ENCODE results near the gene ELK4. TPM values are rescaled to one million over a fixed set of nuclear protein-coding genes. Genes with fewer than 3 reads are reported as not detected.

ELK4 gene
- total and polyA plus RNA-seq, 2 experiments from 2014 or later: 5.1 to 19.7 TPM

DNA sequence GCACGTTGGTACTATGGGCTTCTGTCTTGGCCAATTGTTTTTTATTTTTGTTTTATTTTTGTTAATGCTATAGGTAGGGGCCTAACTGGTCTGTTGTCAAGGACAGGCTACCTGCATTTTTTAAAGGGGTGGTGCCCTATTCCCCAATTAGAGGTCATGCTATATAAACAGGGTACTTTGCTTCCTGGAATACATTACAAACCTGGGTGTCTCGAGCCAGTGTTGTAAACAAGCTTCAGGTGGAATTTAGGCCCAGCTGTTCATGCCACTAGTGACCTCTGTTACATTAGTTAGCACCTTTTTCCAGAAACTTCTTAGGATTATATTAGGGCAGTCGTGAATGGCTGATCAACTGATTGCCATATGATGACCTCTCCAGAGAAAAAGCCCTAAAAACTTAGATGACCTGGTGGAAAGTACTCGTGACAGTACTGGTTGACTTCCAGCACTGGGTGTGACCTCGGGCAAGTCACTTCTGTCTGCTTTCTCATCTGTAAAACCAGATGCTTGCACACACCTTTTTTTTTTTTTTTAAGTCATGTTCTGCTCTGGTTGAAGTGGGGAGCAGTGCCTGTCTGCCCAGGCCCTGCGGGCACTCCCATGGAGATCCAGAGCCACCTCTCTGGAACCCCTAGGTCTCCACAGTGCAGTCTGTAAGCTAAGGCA, 46.5 kb downstream of the ELK4 start:
- DNase-seq (ENCODE audit: low spot score): no peak
- no peaks in the 10 kb centered on the region for H3K4me1 ChIP-seq (ENCODE audit: insufficient read depth)
- H3K4me2 ChIP-seq: no peak overlapping the region
- TF ChIP-seq NANOG (IDR thresholded peaks at IDR 0.05; ENCODE audit: borderline replicate concordance): no peak
- TF ChIP-seq EZH2phosphoT487 (IDR thresholded peaks at IDR 0.05; ENCODE audit: unreplicated experiment): no peak
- TF ChIP-seq, protein P1, sequence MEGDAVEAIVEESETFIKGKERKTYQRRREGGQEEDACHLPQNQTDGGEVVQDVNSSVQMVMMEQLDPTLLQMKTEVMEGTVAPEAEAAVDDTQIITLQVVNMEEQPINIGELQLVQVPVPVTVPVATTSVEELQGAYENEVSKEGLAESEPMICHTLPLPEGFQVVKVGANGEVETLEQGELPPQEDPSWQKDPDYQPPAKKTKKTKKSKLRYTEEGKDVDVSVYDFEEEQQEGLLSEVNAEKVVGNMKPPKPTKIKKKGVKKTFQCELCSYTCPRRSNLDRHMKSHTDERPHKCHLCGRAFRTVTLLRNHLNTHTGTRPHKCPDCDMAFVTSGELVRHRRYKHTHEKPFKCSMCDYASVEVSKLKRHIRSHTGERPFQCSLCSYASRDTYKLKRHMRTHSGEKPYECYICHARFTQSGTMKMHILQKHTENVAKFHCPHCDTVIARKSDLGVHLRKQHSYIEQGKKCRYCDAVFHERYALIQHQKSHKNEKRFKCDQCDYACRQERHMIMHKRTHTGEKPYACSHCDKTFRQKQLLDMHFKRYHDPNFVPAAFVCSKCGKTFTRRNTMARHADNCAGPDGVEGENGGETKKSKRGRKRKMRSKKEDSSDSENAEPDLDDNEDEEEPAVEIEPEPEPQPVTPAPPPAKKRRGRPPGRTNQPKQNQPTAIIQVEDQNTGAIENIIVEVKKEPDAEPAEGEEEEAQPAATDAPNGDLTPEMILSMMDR (conservative IDR thresholded peaks at IDR 0.05; ENCODE audit: low read depth in 2 of 2): no peak
- TF ChIP-seq, protein P2, sequence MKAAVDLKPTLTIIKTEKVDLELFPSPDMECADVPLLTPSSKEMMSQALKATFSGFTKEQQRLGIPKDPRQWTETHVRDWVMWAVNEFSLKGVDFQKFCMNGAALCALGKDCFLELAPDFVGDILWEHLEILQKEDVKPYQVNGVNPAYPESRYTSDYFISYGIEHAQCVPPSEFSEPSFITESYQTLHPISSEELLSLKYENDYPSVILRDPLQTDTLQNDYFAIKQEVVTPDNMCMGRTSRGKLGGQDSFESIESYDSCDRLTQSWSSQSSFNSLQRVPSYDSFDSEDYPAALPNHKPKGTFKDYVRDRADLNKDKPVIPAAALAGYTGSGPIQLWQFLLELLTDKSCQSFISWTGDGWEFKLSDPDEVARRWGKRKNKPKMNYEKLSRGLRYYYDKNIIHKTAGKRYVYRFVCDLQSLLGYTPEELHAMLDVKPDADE (IDR thresholded peaks at IDR 0.05): no peak
- TF ChIP-seq POLR2AphosphoS5 (IDR thresholded peaks at IDR 0.05; ENCODE audit: low read depth): no peak
- TF ChIP-seq, protein P3, sequence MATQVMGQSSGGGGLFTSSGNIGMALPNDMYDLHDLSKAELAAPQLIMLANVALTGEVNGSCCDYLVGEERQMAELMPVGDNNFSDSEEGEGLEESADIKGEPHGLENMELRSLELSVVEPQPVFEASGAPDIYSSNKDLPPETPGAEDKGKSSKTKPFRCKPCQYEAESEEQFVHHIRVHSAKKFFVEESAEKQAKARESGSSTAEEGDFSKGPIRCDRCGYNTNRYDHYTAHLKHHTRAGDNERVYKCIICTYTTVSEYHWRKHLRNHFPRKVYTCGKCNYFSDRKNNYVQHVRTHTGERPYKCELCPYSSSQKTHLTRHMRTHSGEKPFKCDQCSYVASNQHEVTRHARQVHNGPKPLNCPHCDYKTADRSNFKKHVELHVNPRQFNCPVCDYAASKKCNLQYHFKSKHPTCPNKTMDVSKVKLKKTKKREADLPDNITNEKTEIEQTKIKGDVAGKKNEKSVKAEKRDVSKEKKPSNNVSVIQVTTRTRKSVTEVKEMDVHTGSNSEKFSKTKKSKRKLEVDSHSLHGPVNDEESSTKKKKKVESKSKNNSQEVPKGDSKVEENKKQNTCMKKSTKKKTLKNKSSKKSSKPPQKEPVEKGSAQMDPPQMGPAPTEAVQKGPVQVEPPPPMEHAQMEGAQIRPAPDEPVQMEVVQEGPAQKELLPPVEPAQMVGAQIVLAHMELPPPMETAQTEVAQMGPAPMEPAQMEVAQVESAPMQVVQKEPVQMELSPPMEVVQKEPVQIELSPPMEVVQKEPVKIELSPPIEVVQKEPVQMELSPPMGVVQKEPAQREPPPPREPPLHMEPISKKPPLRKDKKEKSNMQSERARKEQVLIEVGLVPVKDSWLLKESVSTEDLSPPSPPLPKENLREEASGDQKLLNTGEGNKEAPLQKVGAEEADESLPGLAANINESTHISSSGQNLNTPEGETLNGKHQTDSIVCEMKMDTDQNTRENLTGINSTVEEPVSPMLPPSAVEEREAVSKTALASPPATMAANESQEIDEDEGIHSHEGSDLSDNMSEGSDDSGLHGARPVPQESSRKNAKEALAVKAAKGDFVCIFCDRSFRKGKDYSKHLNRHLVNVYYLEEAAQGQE (IDR thresholded peaks at IDR 0.05; ENCODE audit: unreplicated experiment): no peak
- TF ChIP-seq JUNB (IDR thresholded peaks at IDR 0.05; ENCODE audit: unreplicated experiment): no peak
- TF ChIP-seq CREB1 (CRISPR knock-in tag; IDR thresholded peaks at IDR 0.05; ENCODE audit: low read depth): no peak
- no peak for TF ChIP-seq ZNF114 (CRISPR knock-in tag; IDR thresholded peaks at IDR 0.05)
- TF ChIP-seq ZNF331 (CRISPR knock-in tag; IDR thresholded peaks at IDR 0.05; ENCODE audit: low read depth): no peak
- TF ChIP-seq, protein P4, sequence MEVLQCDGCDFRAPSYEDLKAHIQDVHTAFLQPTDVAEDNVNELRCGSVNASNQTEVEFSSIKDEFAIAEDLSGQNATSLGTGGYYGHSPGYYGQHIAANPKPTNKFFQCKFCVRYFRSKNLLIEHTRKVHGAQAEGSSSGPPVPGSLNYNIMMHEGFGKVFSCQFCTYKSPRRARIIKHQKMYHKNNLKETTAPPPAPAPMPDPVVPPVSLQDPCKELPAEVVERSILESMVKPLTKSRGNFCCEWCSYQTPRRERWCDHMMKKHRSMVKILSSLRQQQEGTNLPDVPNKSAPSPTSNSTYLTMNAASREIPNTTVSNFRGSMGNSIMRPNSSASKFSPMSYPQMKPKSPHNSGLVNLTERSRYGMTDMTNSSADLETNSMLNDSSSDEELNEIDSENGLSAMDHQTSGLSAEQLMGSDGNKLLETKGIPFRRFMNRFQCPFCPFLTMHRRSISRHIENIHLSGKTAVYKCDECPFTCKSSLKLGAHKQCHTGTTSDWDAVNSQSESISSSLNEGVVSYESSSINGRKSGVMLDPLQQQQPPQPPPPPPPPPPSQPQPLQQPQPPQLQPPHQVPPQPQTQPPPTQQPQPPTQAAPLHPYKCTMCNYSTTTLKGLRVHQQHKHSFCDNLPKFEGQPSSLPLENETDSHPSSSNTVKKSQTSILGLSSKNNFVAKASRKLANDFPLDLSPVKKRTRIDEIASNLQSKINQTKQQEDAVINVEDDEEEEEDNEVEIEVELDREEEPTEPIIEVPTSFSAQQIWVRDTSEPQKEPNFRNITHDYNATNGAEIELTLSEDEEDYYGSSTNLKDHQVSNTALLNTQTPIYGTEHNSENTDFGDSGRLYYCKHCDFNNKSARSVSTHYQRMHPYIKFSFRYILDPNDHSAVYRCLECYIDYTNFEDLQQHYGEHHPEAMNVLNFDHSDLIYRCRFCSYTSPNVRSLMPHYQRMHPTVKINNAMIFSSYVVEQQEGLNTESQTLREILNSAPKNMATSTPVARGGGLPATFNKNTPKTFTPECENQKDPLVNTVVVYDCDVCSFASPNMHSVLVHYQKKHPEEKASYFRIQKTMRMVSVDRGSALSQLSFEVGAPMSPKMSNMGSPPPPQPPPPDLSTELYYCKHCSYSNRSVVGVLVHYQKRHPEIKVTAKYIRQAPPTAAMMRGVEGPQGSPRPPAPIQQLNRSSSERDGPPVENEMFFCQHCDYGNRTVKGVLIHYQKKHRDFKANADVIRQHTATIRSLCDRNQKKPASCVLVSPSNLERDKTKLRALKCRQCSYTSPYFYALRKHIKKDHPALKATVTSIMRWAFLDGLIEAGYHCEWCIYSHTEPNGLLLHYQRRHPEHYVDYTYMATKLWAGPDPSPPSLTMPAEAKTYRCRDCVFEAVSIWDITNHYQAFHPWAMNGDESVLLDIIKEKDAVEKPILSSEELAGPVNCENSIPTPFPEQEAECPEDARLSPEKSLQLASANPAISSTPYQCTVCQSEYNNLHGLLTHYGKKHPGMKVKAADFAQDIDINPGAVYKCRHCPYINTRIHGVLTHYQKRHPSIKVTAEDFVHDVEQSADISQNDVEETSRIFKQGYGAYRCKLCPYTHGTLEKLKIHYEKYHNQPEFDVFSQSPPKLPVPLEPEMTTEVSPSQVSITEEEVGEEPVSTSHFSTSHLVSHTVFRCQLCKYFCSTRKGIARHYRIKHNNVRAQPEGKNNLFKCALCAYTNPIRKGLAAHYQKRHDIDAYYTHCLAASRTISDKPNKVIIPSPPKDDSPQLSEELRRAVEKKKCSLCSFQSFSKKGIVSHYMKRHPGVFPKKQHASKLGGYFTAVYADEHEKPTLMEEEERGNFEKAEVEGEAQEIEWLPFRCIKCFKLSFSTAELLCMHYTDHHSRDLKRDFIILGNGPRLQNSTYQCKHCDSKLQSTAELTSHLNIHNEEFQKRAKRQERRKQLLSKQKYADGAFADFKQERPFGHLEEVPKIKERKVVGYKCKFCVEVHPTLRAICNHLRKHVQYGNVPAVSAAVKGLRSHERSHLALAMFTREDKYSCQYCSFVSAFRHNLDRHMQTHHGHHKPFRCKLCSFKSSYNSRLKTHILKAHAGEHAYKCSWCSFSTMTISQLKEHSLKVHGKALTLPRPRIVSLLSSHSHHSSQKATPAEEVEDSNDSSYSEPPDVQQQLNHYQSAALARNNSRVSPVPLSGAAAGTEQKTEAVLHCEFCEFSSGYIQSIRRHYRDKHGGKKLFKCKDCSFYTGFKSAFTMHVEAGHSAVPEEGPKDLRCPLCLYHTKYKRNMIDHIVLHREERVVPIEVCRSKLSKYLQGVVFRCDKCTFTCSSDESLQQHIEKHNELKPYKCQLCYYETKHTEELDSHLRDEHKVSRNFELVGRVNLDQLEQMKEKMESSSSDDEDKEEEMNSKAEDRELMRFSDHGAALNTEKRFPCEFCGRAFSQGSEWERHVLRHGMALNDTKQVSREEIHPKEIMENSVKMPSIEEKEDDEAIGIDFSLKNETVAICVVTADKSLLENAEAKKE (CRISPR knock-in tag; IDR thresholded peaks at IDR 0.05): no peak
- TF ChIP-seq EZH2 (IDR thresholded peaks at IDR 0.05; ENCODE audit: low read depth, unreplicated experiment): no peak
- TF ChIP-seq STAT1 (IDR thresholded peaks at IDR 0.05; ENCODE audit: unreplicated experiment): no peak
- no peaks in the 10 kb centered on the region for H3K36me3 ChIP-seq (ENCODE audit: insufficient read depth)
- H3K27me3 ChIP-seq (ENCODE audit: insufficient read depth): no peaks in the 10 kb centered on the region
- H3K27ac Mint-ChIP-seq: no peak overlapping the region
- no peaks in the 10 kb centered on the region for H3K36me3 Mint-ChIP-seq (ENCODE audit: low read depth)
- ATAC-seq: no peak
- no peaks in the 10 kb centered on the region for H3K79me2 ChIP-seq (replicated peaks; ENCODE audit: insufficient read depth)
- H2AFZ ChIP-seq: no peak overlapping the region
- no peaks in the 10 kb centered on the region for H3K9me3 Mint-ChIP-seq
- no peak overlapping the region for H3K27ac ChIP-seq (ENCODE audit: low read depth)
- H3K4me1 Mint-ChIP-seq: peaks cover 3% of the 10 kb centered on the region; the same call in 1 of the 3 replicates
- no peak overlapping the region for H3K4me3 ChIP-seq
- H3K4me3 Mint-ChIP-seq: no peak overlapping the region
- H4K20me1 ChIP-seq (replicated peaks; ENCODE audit: insufficient read depth): no peaks in the 10 kb centered on the region
- H3F3A ChIP-seq (replicated peaks; ENCODE audit: low read depth): no peaks in the 10 kb centered on the region
- H3K27me3 Mint-ChIP-seq (ENCODE audit: insufficient read depth, low read depth, poor library complexity): peaks cover 10% of the 10 kb centered on the region
- H3K9me2 ChIP-seq (ENCODE audit: insufficient read depth): no peaks in the 10 kb centered on the region

Data from GM23338 (cell line).